Stimulated activated naive B cell treated with anti-CD40 and anti-IgM and Interleukin-4, amounts not matched to agents 10 μg/mL and 1 μg/mL and 100 μg/mL, for 72 hours (primary cell): ENCODE data around the gene AIP.

Source experiments
- ATAC-seq, 2 donors: fragments of 150-1000 bp; cut with Tn5 transposase; replicated peaks; 2 replicates each; pipeline ENCODE4 v1.10.0; 2021; ENCODE audit warnings: moderate library complexity in 1 of 2
- DNase-seq: peaks from one replicate; pipeline ENCODE4 v3.0.0; 2021
- H3K27ac Mint-ChIP-seq: one replicate; pipeline ENCODE4 v1.8.0; 2022; ENCODE audit warnings: mild to moderate bottlenecking, mixed read lengths
- H3K27me3 Mint-ChIP-seq, 2 donors: one replicate each; pipeline ENCODE4 v1.8.0; 2022; ENCODE audit warnings: mixed read lengths in 2 of 2
- H3K36me3 Mint-ChIP-seq, 2 donors: one replicate each; pipeline ENCODE4 v1.8.0; 2022; ENCODE audit warnings: mixed read lengths in 2 of 2, mild to moderate bottlenecking in 1 of 2
- H3K4me1 Mint-ChIP-seq, 2 donors: one replicate each; pipeline ENCODE4 v1.8.0; 2022; ENCODE audit warnings: mixed read lengths in 2 of 2, mild to moderate bottlenecking in 1 of 2
- H3K4me3 Mint-ChIP-seq, 2 donors: one replicate each; pipeline ENCODE4 v1.8.0; 2022; ENCODE audit warnings: mild to moderate bottlenecking in 2 of 2, mixed read lengths in 2 of 2, moderate library complexity in 1 of 2
- H3K9me3 Mint-ChIP-seq, 2 donors: one replicate each; pipeline ENCODE4 v1.8.0; 2022; ENCODE audit warnings: mixed read lengths in 2 of 2, mild to moderate bottlenecking in 1 of 2

Gene AIP

GRCh38 chr11:67489885-67490726 lies 7.3 kb downstream of the AIP start:
- H3K4me1 Mint-ChIP-seq, result peaks cover 30 to 40% of the 10 kb centered on the region in 2 donors
- H3K9me3 Mint-ChIP-seq, result no peaks in the 10 kb centered on the region
- no peak overlapping the region for H3K4me3 Mint-ChIP-seq
- no peak for DNase-seq
- no peak for ATAC-seq
- peak overlapping the region; percentile 81 for H3K27ac Mint-ChIP-seq
- no peaks in the 10 kb centered on the region for H3K27me3 Mint-ChIP-seq
- H3K36me3 Mint-ChIP-seq, result peaks cover 46 to 65% of the 10 kb centered on the region in 2 donors

- no peak for ATAC-seq
- peak overlapping the region; percentile 71 for H3K27ac Mint-ChIP-seq
- H3K27me3 Mint-ChIP-seq, result no peaks in the 10 kb centered on the region
- H3K9me3 Mint-ChIP-seq, result no peaks in the 10 kb centered on the region
- H3K4me3 Mint-ChIP-seq, result no peak overlapping the region
- peaks cover 28 to 37% of the 10 kb centered on the region in 2 donors for H3K4me1 Mint-ChIP-seq
- no peak for DNase-seq
- peaks cover 49 to 66% of the 10 kb centered on the region in 2 donors for H3K36me3 Mint-ChIP-seq
Measured at GRCh38 chr11:67490727-67491065, 7.9 kb downstream of the AIP start.

GRCh38 chr11:67491276-67492068 lies 8.6 kb downstream of the AIP start:
- H3K27me3 Mint-ChIP-seq, result no peaks in the 10 kb centered on the region
- ATAC-seq (no peak), DNase-seq (no peak)
- peaks cover 21 to 36% of the 10 kb centered on the region in 2 donors for H3K4me1 Mint-ChIP-seq
- H3K9me3 Mint-ChIP-seq, result no peaks in the 10 kb centered on the region
- no peak overlapping the region for H3K4me3 Mint-ChIP-seq
- no peak overlapping the region for H3K27ac Mint-ChIP-seq
- H3K36me3 Mint-ChIP-seq, result peaks cover 44 to 66% of the 10 kb centered on the region in 2 donors

GRCh38 chr11:67492069-67492727 lies 9.4 kb downstream of the AIP start:
- Mint-ChIP-seq H3K9me3 (no peaks in the 10 kb centered on the region), H3K27me3 (no peaks in the 10 kb centered on the region), H3K4me3 (no peak overlapping the region), H3K4me1 (peaks cover 18 to 33% of the 10 kb centered on the region in 2 donors), H3K27ac (peak overlapping the region; percentile 9), H3K36me3 (peaks cover 48 to 63% of the 10 kb centered on the region in 2 donors)
- ATAC-seq, result no peak
- DNase-seq, result no peak

GRCh38 chr11:67492801-67493547 lies 10.1 kb downstream of the AIP start:
- Mint-ChIP-seq H3K27me3 (no peaks in the 10 kb centered on the region), H3K4me3 (no peak overlapping the region), H3K36me3 (peaks cover 51 to 57% of the 10 kb centered on the region in 2 donors), H3K4me1 (peaks cover 14 to 26% of the 10 kb centered on the region in 2 donors), H3K27ac (peak overlapping the region; percentile 59), H3K9me3 (no peaks in the 10 kb centered on the region)
- ATAC-seq (peak in 1 of 2 donors; percentile 6), DNase-seq (no peak)

- Mint-ChIP-seq H3K36me3 (peaks cover 51 to 57% of the 10 kb centered on the region in 2 donors), H3K27ac (peak overlapping the region; percentile 59), H3K4me1 (peaks cover 12 to 23% of the 10 kb centered on the region in 2 donors), H3K27me3 (no peaks in the 10 kb centered on the region), H3K9me3 (no peaks in the 10 kb centered on the region), H3K4me3 (no peak overlapping the region)
- ATAC-seq (no peak), DNase-seq (no peak)
Measured at GRCh38 chr11:67493548-67494370, 10.9 kb downstream of the AIP start.

- no peaks in the 10 kb centered on the region for H3K27me3 Mint-ChIP-seq
- H3K36me3 Mint-ChIP-seq, result peaks cover 53 to 59% of the 10 kb centered on the region in 2 donors
- peaks cover 13 to 22% of the 10 kb centered on the region in 2 donors for H3K4me1 Mint-ChIP-seq
- H3K27ac Mint-ChIP-seq, result no peak overlapping the region
- ATAC-seq (no peak), DNase-seq (no peak)
- peaks cover 0 to 2% of the 10 kb centered on the region in 2 donors for H3K9me3 Mint-ChIP-seq
- no peak overlapping the region for H3K4me3 Mint-ChIP-seq
Measured at GRCh38 chr11:67494371-67495233, 11.8 kb downstream of the AIP start.

- H3K27ac Mint-ChIP-seq, result no peak overlapping the region
- H3K4me3 Mint-ChIP-seq, result no peak overlapping the region
- peaks cover 7 to 14% of the 10 kb centered on the region in 2 donors for H3K4me1 Mint-ChIP-seq
- peaks cover 52 to 56% of the 10 kb centered on the region in 2 donors for H3K36me3 Mint-ChIP-seq
- H3K9me3 Mint-ChIP-seq, result peaks cover 0 to 2% of the 10 kb centered on the region in 2 donors
- ATAC-seq (no peak), DNase-seq (no peak)
- no peaks in the 10 kb centered on the region for H3K27me3 Mint-ChIP-seq
Measured at GRCh38 chr11:67495234-67496005, 12.6 kb downstream of the AIP start.

GRCh38 chr11:67496113-67496512 lies 13.3 kb downstream of the AIP start:
- H3K36me3 Mint-ChIP-seq, result peaks cover 56% of the 10 kb centered on the region in 2 donors
- DNase-seq, result no peak
- peak overlapping the region; percentile 7 for H3K27ac Mint-ChIP-seq
- peaks cover 0 to 2% of the 10 kb centered on the region in 2 donors for H3K9me3 Mint-ChIP-seq
- no peaks in the 10 kb centered on the region for H3K27me3 Mint-ChIP-seq
- ATAC-seq, result no peak
- H3K4me3 Mint-ChIP-seq, result no peak overlapping the region
- H3K4me1 Mint-ChIP-seq, result peaks cover 10 to 19% of the 10 kb centered on the region in 2 donors

GRCh38 chr11:67497656-67498291 lies 14.9 kb downstream of the AIP start:
- Mint-ChIP-seq H3K36me3 (peaks cover 57 to 67% of the 10 kb centered on the region in 2 donors), H3K27me3 (no peaks in the 10 kb centered on the region), H3K9me3 (peaks cover 0 to 2% of the 10 kb centered on the region in 2 donors), H3K4me3 (no peak overlapping the region), H3K4me1 (peaks cover 17 to 30% of the 10 kb centered on the region in 2 donors), H3K27ac (no peak overlapping the region)
- DNase-seq (no peak), ATAC-seq (no peak)

GRCh38 chr11:67498544-67498972 lies 15.7 kb downstream of the AIP start:
- no peak for DNase-seq
- H3K27me3 Mint-ChIP-seq, result no peaks in the 10 kb centered on the region
- H3K27ac Mint-ChIP-seq, result no peak overlapping the region
- peaks cover 22 to 38% of the 10 kb centered on the region in 2 donors for H3K4me1 Mint-ChIP-seq
- H3K4me3 Mint-ChIP-seq, result no peak overlapping the region
- peaks cover 49 to 69% of the 10 kb centered on the region in 2 donors for H3K36me3 Mint-ChIP-seq
- no peak for ATAC-seq
- H3K9me3 Mint-ChIP-seq, result peaks cover 0 to 2% of the 10 kb centered on the region in 2 donors
